Effector memory CD4-positive, alpha-beta T cell (primary cell): ENCODE data around the gene ERC1.
A peak's percentile ranks its signal among the peaks of the same experiment; 100 is the strongest.

Experiments
- DNase-seq, 3 donors: peaks; one replicate each; pipeline ENCODE4 v3.0.0-alpha.2; 2020
- H3K27ac ChIP-seq: 2 replicates; pipeline ENCODE4 v1.7.0; 2013; ENCODE audit warnings: mild to moderate bottlenecking, low read length, moderate library complexity; ENCODE audit not compliant: insufficient read depth, poor library complexity, severe bottlenecking
- H3K27me3 ChIP-seq: replicated peaks from 2 replicates; pipeline ENCODE4 v1.7.0; 2013; ENCODE audit warnings: mild to moderate bottlenecking, low read length; ENCODE audit not compliant: insufficient read depth, control insufficient read depth, poor library complexity, severe bottlenecking
- H3K36me3 ChIP-seq: 2 replicates; pipeline ENCODE4 v1.7.0; 2013; ENCODE audit warnings: mild to moderate bottlenecking, low read length, moderate library complexity; ENCODE audit not compliant: control insufficient read depth, insufficient read depth
- H3K4me1 ChIP-seq: 2 replicates; pipeline ENCODE4 v1.7.0; 2013; ENCODE audit warnings: low read length, mild to moderate bottlenecking; ENCODE audit not compliant: control insufficient read depth, insufficient read depth, poor library complexity, severe bottlenecking
- H3K4me3 ChIP-seq: 2 replicates; pipeline ENCODE4 v1.7.0; 2013; ENCODE audit warnings: low read length, low read depth, mild to moderate bottlenecking; ENCODE audit not compliant: insufficient read depth, poor library complexity, severe bottlenecking
- H3K9me3 ChIP-seq: 2 replicates; pipeline ENCODE4 v1.7.0; 2013; ENCODE audit warnings: mild to moderate bottlenecking, low read length, moderate library complexity; ENCODE audit not compliant: control insufficient read depth

ERC1 gene

GRCh38 chr12:1464925-1465324, 473.9 kb downstream of the ERC1 start:
- Histone ChIP-seq H3K9me3 (no peaks in the 10 kb centered on the region), H3K27ac (no peak overlapping the region), H3K4me3 (no peak overlapping the region), H3K27me3 (no peaks in the 10 kb centered on the region), H3K36me3 (no peaks in the 10 kb centered on the region), H3K4me1 (no peaks in the 10 kb centered on the region)
- no peak for DNase-seq

- H3K9me3 ChIP-seq: no peaks in the 10 kb centered on the region
- H3K27me3 ChIP-seq: no peaks in the 10 kb centered on the region
- no peak overlapping the region for H3K27ac ChIP-seq
- DNase-seq: no peak
- H3K4me1 ChIP-seq: no peaks in the 10 kb centered on the region
- no peak overlapping the region for H3K4me3 ChIP-seq
- no peaks in the 10 kb centered on the region for H3K36me3 ChIP-seq
Observed at GRCh38 chr12:1465990-1466389, 475.0 kb downstream of the ERC1 start.

- no peaks in the 10 kb centered on the region for H3K27me3 ChIP-seq
- H3K9me3 ChIP-seq: no peaks in the 10 kb centered on the region
- H3K36me3 ChIP-seq: no peaks in the 10 kb centered on the region
- no peak overlapping the region for H3K27ac ChIP-seq
- H3K4me1 ChIP-seq: no peaks in the 10 kb centered on the region
- no peak overlapping the region for H3K4me3 ChIP-seq
- DNase-seq: no peak
Observed at GRCh38 chr12:1466481-1467154, 475.6 kb downstream of the ERC1 start.

- Histone ChIP-seq H3K9me3 (no peaks in the 10 kb centered on the region), H3K4me3 (no peak overlapping the region), H3K36me3 (no peaks in the 10 kb centered on the region), H3K27ac (no peak overlapping the region), H3K27me3 (no peaks in the 10 kb centered on the region), H3K4me1 (no peaks in the 10 kb centered on the region)
- no peak for DNase-seq
Observed at GRCh38 chr12:1467710-1468109, 476.7 kb downstream of the ERC1 start.

- no peak for DNase-seq
- Histone ChIP-seq H3K27me3 (no peaks in the 10 kb centered on the region), H3K9me3 (no peaks in the 10 kb centered on the region), H3K27ac (no peak overlapping the region), H3K4me3 (no peak overlapping the region), H3K36me3 (no peaks in the 10 kb centered on the region), H3K4me1 (peaks cover 4% of the 10 kb centered on the region)
Observed at GRCh38 chr12:1469070-1469469, 478.0 kb downstream of the ERC1 start.

GRCh38 chr12:1470051-1470450, 479.0 kb downstream of the ERC1 start:
- H3K27ac ChIP-seq: no peak overlapping the region
- H3K27me3 ChIP-seq: no peaks in the 10 kb centered on the region
- no peaks in the 10 kb centered on the region for H3K9me3 ChIP-seq
- no peak for DNase-seq
- peaks cover 4% of the 10 kb centered on the region for H3K4me1 ChIP-seq
- no peaks in the 10 kb centered on the region for H3K36me3 ChIP-seq
- no peak overlapping the region for H3K4me3 ChIP-seq

- Histone ChIP-seq H3K27ac (no peak overlapping the region), H3K27me3 (no peaks in the 10 kb centered on the region), H3K4me3 (no peak overlapping the region), H3K9me3 (no peaks in the 10 kb centered on the region), H3K36me3 (no peaks in the 10 kb centered on the region), H3K4me1 (peaks cover 4% of the 10 kb centered on the region)
- DNase-seq: no peak
Observed at GRCh38 chr12:1471224-1471623, 480.2 kb downstream of the ERC1 start.

- Histone ChIP-seq H3K9me3 (no peaks in the 10 kb centered on the region), H3K27me3 (no peaks in the 10 kb centered on the region), H3K4me3 (no peak overlapping the region), H3K27ac (no peak overlapping the region), H3K36me3 (no peaks in the 10 kb centered on the region), H3K4me1 (peaks cover 4% of the 10 kb centered on the region)
- DNase-seq: peak in 1 of 3 donors; percentile 5
Observed at GRCh38 chr12:1473418-1473817, 482.4 kb downstream of the ERC1 start.

- H3K36me3 ChIP-seq: no peaks in the 10 kb centered on the region
- no peak overlapping the region for H3K4me3 ChIP-seq
- H3K9me3 ChIP-seq: no peaks in the 10 kb centered on the region
- H3K27ac ChIP-seq: no peak overlapping the region
- H3K4me1 ChIP-seq: peaks cover 4% of the 10 kb centered on the region
- DNase-seq: no peak
- H3K27me3 ChIP-seq: no peaks in the 10 kb centered on the region
Observed at GRCh38 chr12:1474041-1474573, 483.1 kb downstream of the ERC1 start.

GRCh38 chr12:1474574-1475153, 483.6 kb downstream of the ERC1 start:
- no peaks in the 10 kb centered on the region for H3K9me3 ChIP-seq
- H3K27me3 ChIP-seq: no peaks in the 10 kb centered on the region
- no peaks in the 10 kb centered on the region for H3K36me3 ChIP-seq
- no peak for DNase-seq
- peaks cover 4% of the 10 kb centered on the region for H3K4me1 ChIP-seq
- no peak overlapping the region for H3K27ac ChIP-seq
- H3K4me3 ChIP-seq: no peak overlapping the region
